Measurements from ENCODE around the gene S1PR3.
A peak's percentile ranks its signal among the peaks of the same experiment; 100 is the strongest.

Gene S1PR3

GRCh38 chr9:88993327-88993726, 2.1 kb downstream of the S1PR3 start:
- DNase-seq (ENCODE audit: low spot score) = no peak

GRCh38 chr9:88993871-88994460, 2.7 kb downstream of the S1PR3 start:
- no peak for DNase-seq (ENCODE audit: low spot score)

GRCh38 chr9:88994469-88995199, 3.4 kb downstream of the S1PR3 start:
- DNase-seq (ENCODE audit: low spot score) = peak; percentile 62

GRCh38 chr9:88995200-88995577, 3.9 kb downstream of the S1PR3 start:
- no peak for DNase-seq (ENCODE audit: low spot score)

GRCh38 chr9:88995627-88996026, 4.4 kb downstream of the S1PR3 start:
- no peak for DNase-seq (ENCODE audit: low spot score)

GRCh38 chr9:88996046-88996920, 5.0 kb downstream of the S1PR3 start:
- DNase-seq (ENCODE audit: low spot score) = no peak

- no peak for DNase-seq (ENCODE audit: low spot score)
These were observed 5.6 kb downstream of the S1PR3 start for GRCh38 chr9:88996921-88997235.

- DNase-seq (ENCODE audit: low spot score) = no peak
These were observed 6.4 kb downstream of the S1PR3 start for GRCh38 chr9:88997646-88998045.

- DNase-seq (ENCODE audit: low spot score) = no peak
These were observed 7.2 kb downstream of the S1PR3 start for GRCh38 chr9:88998503-88998902.

- DNase-seq (ENCODE audit: low spot score) = peak; percentile 29
These were observed 7.6 kb downstream of the S1PR3 start for GRCh38 chr9:88998911-88999310.

- DNase-seq (ENCODE audit: low spot score) = no peak
These were observed 9.1 kb downstream of the S1PR3 start for GRCh38 chr9:89000371-89000781.

GRCh38 chr9:89000973-89001916, 10.0 kb downstream of the S1PR3 start:
- peak; percentile 90 for DNase-seq (ENCODE audit: low spot score)

GRCh38 chr9:89001917-89002540, 10.8 kb downstream of the S1PR3 start:
- DNase-seq (ENCODE audit: low spot score) = no peak

- DNase-seq (ENCODE audit: low spot score) = no peak
These were observed 11.7 kb downstream of the S1PR3 start for GRCh38 chr9:89002987-89003386.

GRCh38 chr9:89005323-89005722, 14.1 kb downstream of the S1PR3 start:
- DNase-seq (ENCODE audit: low spot score) = no peak

GRCh38 chr9:89006267-89006666, 15.0 kb downstream of the S1PR3 start:
- DNase-seq (ENCODE audit: low spot score) = no peak

GRCh38 chr9:89006996-89007967, 16.0 kb downstream of the S1PR3 start:
- DNase-seq (ENCODE audit: low spot score) = no peak

- no peak for DNase-seq (ENCODE audit: low spot score)
These were observed 16.9 kb downstream of the S1PR3 start for GRCh38 chr9:89008055-89008743.

GRCh38 chr9:89008744-89009545, 17.7 kb downstream of the S1PR3 start:
- DNase-seq (ENCODE audit: low spot score) = no peak
